Right lobe of liver (tissue), 6 donors: Measurements from ENCODE around the gene KLHL22. TPM values are rescaled to one million over a fixed set of nuclear protein-coding genes. Genes with fewer than 3 reads are reported as not detected.
A peak's percentile ranks its signal among the peaks of the same experiment; 100 is the strongest.
"Not testable (repeated sequence)": the region's sequence is repeated elsewhere in the genome, so short reads cannot be mapped to it uniquely, and the experiment has no call there.

Experiments
- ATAC-seq, 4 donors: fragments of 200-7000 bp; cut with Tn5 transposase; one replicate each; pipeline ENCODE4 v1.9.1; 2020; ENCODE audit warnings: mild to moderate bottlenecking in 4 of 4, moderate library complexity in 4 of 4
- DNase-seq, 3 donors: peaks; one replicate each; pipeline ENCODE4 v3.0.0-alpha.2; 2020
- H3K27ac ChIP-seq, 3 donors: fragments of 200-600 bp; one replicate each; pipeline ENCODE4 v1.8.0; 2022
- H3K27me3 ChIP-seq, 2 donors: fragments of 200-600 bp; one replicate each; pipeline ENCODE4 v1.8.0; 2022
- H3K36me3 ChIP-seq, 4 donors: fragments of 200-600 bp; sonication (generic) in 1 of 4; one replicate each; pipeline versions ENCODE4 v1.5.1 to v1.8.0; 2017 to 2022; ENCODE audit warnings: control low read depth in 1 of 4
- H3K4me1 ChIP-seq, 4 donors: fragments of 200-600 bp; sonication (generic) in 1 of 4; one replicate each; pipeline versions ENCODE4 v1.5.1 to v1.8.0; 2017 to 2022; ENCODE audit warnings: control low read depth in 1 of 4
- H3K4me3 ChIP-seq, 3 donors: fragments of 200-600 bp; one replicate each; pipeline ENCODE4 v1.8.0; 2022
- H3K9me3 ChIP-seq, 4 donors: fragments of 200-600 bp; sonication (generic) in 1 of 4; one replicate each; pipeline versions ENCODE4 v1.5.1 to v1.8.0; 2017 to 2022; ENCODE audit warnings: control low read depth in 1 of 4
- CTCF ChIP-seq, 4 donors: fragments of 200-600 bp in 3 of 4; fragments of 450-650 bp in 1 of 4; IDR thresholded peaks; one replicate each; pipeline versions ENCODE4 v1.5.1 to v1.8.0; 2016 to 2022; ENCODE audit warnings: antibody characterized with exemption in 4 of 4, mild to moderate bottlenecking in 2 of 4
- POLR2A ChIP-seq: fragments of 450-650 bp; IDR thresholded peaks from one replicate; pipeline ENCODE4 v1.6.1; 2017; ENCODE audit warnings: antibody characterized with exemption, mild to moderate bottlenecking
- WGBS: methylation state at CpG from one replicate; pipeline ENCODE4 v1.1.6; 2018; ENCODE audit warnings: low coverage, low lambda C conversion rate; ENCODE audit not compliant: insufficient coverage; ENCODE audit errors: missing lambda C conversion rate; 5-methylcytosine and 5-hydroxymethylcytosine counted together
- intact Hi-C, 2 donors: fragments of 100-400 bp; cut with DNase I; formaldehyde crosslinking; loops; one replicate each; pipeline versions ENCODE4 v1.11.2 to v1.14.1; 2022
- long read RNA-seq: library from polyadenylated mRNA; unstranded; transcript quantifications from one replicate; pipeline ENCODE4 v2.0.0, GENCODE V29; 2019
- total RNA-seq, 6 experiments: library from RNA; depleted of rRNA in 2 of 6; stranded (reverse); fragments of >200 nt in 2 of 6; fragmentation: NEBNext Ultra II Directional in 3 of 6; extraction: Animal tissue kit (Norgen Biotek cat#: 25700) in 3 of 6; gene quantifications; one replicate each; pipeline versions ENCODE4 v1.1.0 to v1.2.4, GENCODE V29; 2016 to 2023
- donor health status: DM: no; HTN: yes; CAD: no.
- donor health status: DM: no; HTN: no; CAD: no.
- donor health status: DM: no; HTN: no; CAD: no.
- donor health status: DM: no; HTN: yes; CAD: no.
- donor health status: DM: no; HTN: yes; CAD: no.

Gene KLHL22
- total RNA-seq, result 10 to 100 TPM in 3 of 6 experiments, 1 to 10 TPM in 3; 9.0 to 14.2 (median 10.2) TPM
- long read RNA-seq, partial matches to known transcripts, result 1 of 2 reads
- long read RNA-seq, other reads (novel, unspliced or antisense), result 0 of 2 reads

DNA sequence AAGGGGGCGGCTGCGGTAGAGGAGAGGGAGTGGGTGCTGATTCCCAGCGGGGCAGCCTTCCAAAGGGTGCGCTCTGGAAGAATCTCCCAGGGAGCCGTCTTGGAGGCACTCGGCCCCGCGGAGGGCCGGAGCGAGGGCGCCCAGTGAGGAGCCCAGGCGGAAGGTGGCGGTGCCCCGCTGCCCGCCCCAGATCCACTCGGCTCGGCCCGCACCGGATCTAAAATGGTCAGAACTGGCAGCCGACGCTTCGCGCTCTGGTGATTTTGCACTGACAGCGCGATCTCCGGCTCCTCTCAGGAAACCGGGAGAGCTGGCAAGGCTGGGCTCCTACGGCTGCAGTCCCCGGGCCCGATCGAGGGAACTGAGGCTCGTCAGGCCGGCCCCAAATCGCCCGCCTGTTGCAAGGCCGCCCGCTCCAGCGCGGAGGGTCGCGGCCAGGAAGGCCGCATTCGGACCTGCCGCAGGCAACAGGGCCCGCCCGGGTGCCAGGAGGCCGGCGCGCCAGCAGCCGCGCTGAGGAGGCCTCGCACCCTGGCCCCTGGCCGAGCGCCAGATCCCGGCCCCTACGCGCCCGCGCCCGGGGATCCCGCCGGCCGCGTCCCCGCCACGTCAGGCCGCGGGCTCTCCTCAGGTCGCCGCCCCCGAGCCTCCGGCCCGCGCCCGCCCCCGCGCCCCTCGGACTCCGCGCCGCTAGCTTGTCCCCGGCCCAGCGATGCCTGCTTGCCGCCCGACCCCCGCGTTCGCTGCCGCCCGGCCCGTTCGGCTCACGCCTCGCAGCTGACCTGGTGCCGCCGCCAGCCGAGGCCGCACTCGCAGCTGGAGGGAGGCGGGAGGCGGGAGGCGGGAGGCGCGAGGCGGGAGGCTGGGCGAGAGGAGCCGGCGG is at the start of gene KLHL22:
Gene KLHL22 (minus strand): TSS at position 818 of the 883 bp plus-strand sequence. CDS start 6,584 bp downstream, outside the sequence.
- peak within 1 kb of the TSS; percentile 80 to 85 (median 84) for H3K4me3 ChIP-seq
- H3K4me1 ChIP-seq, result peaks cover 0 to 14% (median 3%) of the 10 kb centered on the region in 4 donors
- H3K36me3 ChIP-seq, result no peaks in the 10 kb centered on the region
- no peaks in the 10 kb centered on the region for H3K27me3 ChIP-seq
- DNase-seq, result peak in 2 of 3 donors; percentile 48 to 67
- TF ChIP-seq CTCF (IDR thresholded peaks at IDR 0.05) (no peak), POLR2A (no peak)
- ATAC-seq, result peak; percentile 20 to 38 (median 33)
- peak within 1 kb of the TSS; percentile 58 to 90 (median 85) for H3K27ac ChIP-seq
- 1% methylated on average over 17 of the region's 108 CpGs for WGBS
- H3K9me3 ChIP-seq, result no peaks in the 10 kb centered on the region
- intact Hi-C loops, result no loop called here

- H3K27ac ChIP-seq, H3K9me3 ChIP-seq, H3K36me3 ChIP-seq, DNase-seq, H3K4me3 ChIP-seq, H3K27me3 ChIP-seq, intact Hi-C loops, ATAC-seq, H3K4me1 ChIP-seq: not testable (repeated sequence)
- WGBS, result 100% methylated on average over 1 of the region's 3 CpGs
Observed at GRCh38 chr22:20545318-20545634, 49.7 kb upstream of the KLHL22 start.

- Histone ChIP-seq H3K9me3 (no peaks in the 10 kb centered on the region), H3K4me3 (no peak overlapping the region), H3K4me1 (no peaks in the 10 kb centered on the region), H3K27ac (no peak overlapping the region), H3K27me3 (no peaks in the 10 kb centered on the region), H3K36me3 (peaks cover 0 to 13% (median 2%) of the 10 kb centered on the region in 4 donors)
- TF ChIP-seq CTCF (IDR thresholded peaks at IDR 0.05), result no peak
- TF ChIP-seq POLR2A, result no peak
- no peak for ATAC-seq
- intact Hi-C loops, result no loop called here
- no peak for DNase-seq
Observed at GRCh38 chr22:20542736-20543135, 47.1 kb upstream of the KLHL22 start.

DNA sequence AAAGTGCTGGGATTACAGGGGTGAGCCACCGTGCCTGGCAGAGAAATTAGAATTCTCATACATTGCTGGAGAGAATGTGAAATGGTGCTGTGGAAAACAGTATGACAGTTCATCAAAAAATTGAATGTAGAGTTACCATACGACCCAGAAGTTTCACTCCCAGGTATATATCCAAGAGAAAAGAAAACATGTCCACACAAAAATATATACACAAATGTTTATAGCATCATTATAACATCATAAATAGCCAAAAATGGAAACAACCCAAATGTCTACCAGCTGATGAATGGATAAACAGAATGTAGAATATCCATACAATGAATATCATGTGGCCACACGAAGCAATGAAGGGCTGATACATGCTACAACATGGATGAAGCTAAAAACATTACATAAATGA is 46.5 kb upstream of the KLHL22 start:
- ATAC-seq, result no peak
- TF ChIP-seq POLR2A (no peak), CTCF (IDR thresholded peaks at IDR 0.05) (no peak)
- peaks cover 0 to 17% (median 3%) of the 10 kb centered on the region in 4 donors for H3K36me3 ChIP-seq
- DNase-seq, result no peak
- H3K4me3 ChIP-seq, result no peak overlapping the region
- H3K9me3 ChIP-seq, result no peaks in the 10 kb centered on the region
- intact Hi-C loops, result no loop called here
- no peaks in the 10 kb centered on the region for H3K27me3 ChIP-seq
- no peak overlapping the region for H3K27ac ChIP-seq
- WGBS, result 97% methylated on average over 3 of the region's 3 CpGs
- H3K4me1 ChIP-seq, result no peaks in the 10 kb centered on the region

- H3K4me1 ChIP-seq, H3K4me3 ChIP-seq, intact Hi-C loops, H3K9me3 ChIP-seq, H3K27ac ChIP-seq, H3K27me3 ChIP-seq, ATAC-seq, DNase-seq: not testable (repeated sequence)
- 98% methylated on average over 6 of the region's 8 CpGs for WGBS
- H3K36me3 ChIP-seq, result peaks cover 0 to 17% (median 3%) of the 10 kb centered on the region in 4 donors
Observed at GRCh38 chr22:20538875-20539274, 43.3 kb upstream of the KLHL22 start.
